GM23338 (cell line): Measurements from ENCODE around the gene HDHD2. TPM values are rescaled to one million over a fixed set of nuclear protein-coding genes. Genes with fewer than 3 reads are reported as not detected.

Experiments used
- ATAC-seq: fragments of 200-7000 bp; cut with Tn5 transposase; 3 replicates; pipeline ENCODE4 v1.9.1; 2020
- DNase-seq: peaks from one replicate; pipeline ENCODE4 v3.0.0-alpha.2; 2015; ENCODE audit warnings: low spot score
- H2AFZ ChIP-seq: fragments of 200-600 bp; sonication (generic); 2 replicates; pipeline ENCODE4 v1.8.0; 2016; ENCODE audit warnings: antibody characterized with exemption, mild to moderate bottlenecking, moderate library complexity
- H3F3A ChIP-seq: fragments of 200-600 bp; sonication (generic); replicated peaks from 2 replicates; pipeline ENCODE4 v1.8.0; 2017; ENCODE audit warnings: antibody characterized with exemption, mixed run types, low read depth
- H3K27ac ChIP-seq: fragments of 200-600 bp; sonication (generic); 2 replicates; pipeline ENCODE4 v1.6.1; 2016; ENCODE audit warnings: low read depth
- H3K27me3 ChIP-seq: fragments of 200-600 bp; sonication (generic); 2 replicates; pipeline ENCODE4 v1.8.0; 2016; ENCODE audit warnings: mild to moderate bottlenecking, mixed run types, moderate library complexity; ENCODE audit not compliant: insufficient read depth
- H3K36me3 ChIP-seq: fragments of 200-600 bp; sonication (generic); 2 replicates; pipeline ENCODE4 v1.8.0; 2016; ENCODE audit warnings: mild to moderate bottlenecking; ENCODE audit not compliant: insufficient read depth
- H3K4me1 ChIP-seq: fragments of 200-600 bp; sonication (generic); 2 replicates; pipeline ENCODE4 v1.8.0; 2016; ENCODE audit warnings: mild to moderate bottlenecking, moderate library complexity; ENCODE audit not compliant: insufficient read depth
- H3K4me2 ChIP-seq: fragments of 200-600 bp; sonication (generic); 2 replicates; pipeline ENCODE4 v1.7.1; 2017; ENCODE audit warnings: mixed run types
- H3K4me3 ChIP-seq: fragments of 200-600 bp; sonication (generic); 2 replicates; pipeline ENCODE4 v1.6.1; 2016; ENCODE audit warnings: mixed run types
- H3K79me2 ChIP-seq: fragments of 200-600 bp; sonication (generic); replicated peaks from 2 replicates; pipeline ENCODE4 v1.8.0; 2017; ENCODE audit warnings: mild to moderate bottlenecking; ENCODE audit not compliant: insufficient read depth
- H3K9me2 ChIP-seq: fragments of 200-600 bp; sonication (generic); 2 replicates; pipeline ENCODE4 v1.8.0; 2017; ENCODE audit not compliant: insufficient read depth
- H4K20me1 ChIP-seq: fragments of 200-600 bp; sonication (generic); replicated peaks from 2 replicates; pipeline ENCODE4 v1.8.0; 2017; ENCODE audit warnings: mild to moderate bottlenecking; ENCODE audit not compliant: insufficient read depth
- H3K27ac Mint-ChIP-seq: 2 replicates; pipeline ENCODE4 v1.8.0; 2020; ENCODE audit warnings: inconsistent platforms, mild to moderate bottlenecking, moderate library complexity, mixed read lengths
- H3K27me3 Mint-ChIP-seq: 3 replicates; pipeline ENCODE4 v1.8.0; 2022; ENCODE audit warnings: low read depth, mild to moderate bottlenecking, moderate library complexity, mixed read lengths, inconsistent platforms; ENCODE audit not compliant: insufficient read depth, poor library complexity
- H3K36me3 Mint-ChIP-seq: 3 replicates; pipeline ENCODE4 v1.8.0; 2021; ENCODE audit warnings: low read depth, mild to moderate bottlenecking, inconsistent platforms, moderate library complexity, mixed read lengths
- H3K4me1 Mint-ChIP-seq: 3 replicates; pipeline ENCODE4 v1.8.0; 2020; ENCODE audit warnings: mild to moderate bottlenecking, inconsistent platforms, mixed read lengths
- H3K4me3 Mint-ChIP-seq: 3 replicates; pipeline ENCODE4 v1.8.0; 2021; ENCODE audit warnings: moderate library complexity, mild to moderate bottlenecking, inconsistent platforms, mixed read lengths
- H3K9me3 Mint-ChIP-seq: 3 replicates; pipeline ENCODE4 v1.8.0; 2020; ENCODE audit warnings: moderate library complexity, mild to moderate bottlenecking, inconsistent platforms, mixed read lengths
- CTCF ChIP-seq, 2 experiments: fragments of 200-600 bp in 1 of 2; sonication (generic) in 1 of 2; conservative IDR thresholded peaks; 2 replicates each; pipeline versions ENCODE4 v1.5.1 to v1.6.1; 2016 to 2017; ENCODE audit warnings: antibody characterized with exemption in 2 of 2, low read depth in 2 of 2, mild to moderate bottlenecking in 2 of 2, moderate library complexity in 1 of 2
- ETS1 ChIP-seq: IDR thresholded peaks from 2 replicates; pipeline ENCODE4 v1.6.1; 2016; ENCODE audit warnings: antibody characterized with exemption
- EZH2phosphoT487 ChIP-seq: fragments of 200-600 bp; sonication (generic); IDR thresholded peaks from one replicate; pipeline ENCODE4 v1.8.1; 2018; ENCODE audit warnings: antibody characterized with exemption; ENCODE audit not compliant: unreplicated experiment
- JUNB ChIP-seq: IDR thresholded peaks from one replicate; pipeline ENCODE4 v1.6.1; 2016; ENCODE audit warnings: antibody characterized with exemption; ENCODE audit not compliant: unreplicated experiment
- POLR2AphosphoS5 ChIP-seq: IDR thresholded peaks from 2 replicates; pipeline ENCODE4 v1.6.1; 2016; ENCODE audit warnings: antibody characterized with exemption, low read depth
- ZNF114 ChIP-seq: fragments of 250-450 bp; sonication (Bioruptor Pico); IDR thresholded peaks from 2 replicates; pipeline ENCODE4 v1.5.0; 2020; ENCODE audit warnings: mild to moderate bottlenecking, moderate library complexity
- ZNF331 ChIP-seq: fragments of 250-450 bp; sonication (Bioruptor Pico); IDR thresholded peaks from 2 replicates; pipeline ENCODE4 v1.5.0; 2020; ENCODE audit warnings: low read depth, mild to moderate bottlenecking, moderate library complexity
- ZNF462 ChIP-seq: fragments of 250-450 bp; sonication (Bioruptor Pico); IDR thresholded peaks from 2 replicates; pipeline ENCODE4 v1.5.0; 2020; ENCODE audit warnings: mild to moderate bottlenecking, moderate library complexity
- polyA plus RNA-seq: library from polyadenylated mRNA; unstranded; fragments of >200 nt; fragmentation: Nextera tagmentation; extraction: Ambion mirVana; gene quantifications from 2 replicates; pipeline ENCODE4 v1.2.1, GENCODE V29; 2016
- total RNA-seq: library from RNA; depleted of rRNA; stranded (reverse); fragments of >200 nt; shearing (Covaris generic); gene quantifications from 2 replicates; pipeline ENCODE4 v1.2.3, GENCODE V29; 2014

HDHD2 gene
- total and polyA plus RNA-seq, 2 experiments from 2014 or later, result 25.9 to 32.2 TPM

- Histone ChIP-seq H3K79me2 (peaks cover 42% of the 10 kb centered on the region), H4K20me1 (peaks cover 25% of the 10 kb centered on the region; the same call in 1 of the 2 replicates), H3F3A (no peaks in the 10 kb centered on the region), H3K9me2 (no peaks in the 10 kb centered on the region), H3K27me3 (no peaks in the 10 kb centered on the region), H2AFZ (peak overlapping the region; percentile 98), H3K36me3 (no peaks in the 10 kb centered on the region), H3K4me1 (peaks cover 14% of the 10 kb centered on the region), H3K4me2 (peak overlapping the region; percentile 80), H3K4me3 (peak overlapping the region; percentile 96), H3K27ac (peak overlapping the region; percentile 87; the same call in 1 of the 2 replicates)
- no peak for TF ChIP-seq CTCF (conservative IDR thresholded peaks at IDR 0.05; ENCODE audit: low read depth in 2 of 2)
- TF ChIP-seq ZNF114 (CRISPR knock-in tag), result no peak
- TF ChIP-seq JUNB, result no peak
- no peak for TF ChIP-seq ETS1
- TF ChIP-seq ZNF331 (CRISPR knock-in tag), result no peak
- TF ChIP-seq EZH2phosphoT487, result no peak
- TF ChIP-seq ZNF462 (CRISPR knock-in tag), result no peak
- TF ChIP-seq POLR2AphosphoS5, result no peak
- DNase-seq (peak; percentile 24), ATAC-seq (peak; percentile 43)
- Mint-ChIP-seq H3K27me3 (peaks cover 5% of the 10 kb centered on the region), H3K9me3 (no peaks in the 10 kb centered on the region), H3K27ac (peak overlapping the region; percentile 86), H3K4me3 (no peak overlapping the region), H3K4me1 (no peaks in the 10 kb centered on the region; the same call in 2 of the 3 replicates), H3K36me3 (no peaks in the 10 kb centered on the region)
Measured at GRCh38 chr18:47175283-47175897, 25.1 kb upstream of the HDHD2 start.
